ENCODE data around the gene ANGPTL3. TPM values are rescaled to one million over a fixed set of nuclear protein-coding genes. Genes with fewer than 3 reads are reported as not detected.

Gene ANGPTL3
- total and polyA plus RNA-seq, 2 of the 8 experiments (the other 6 are each of a cell fraction or from before 2014, with no cell fraction given): not detected

GRCh38 chr1:62599044-62599443, 1.7 kb downstream of the ANGPTL3 start:
- 90% methylated on average over 5 of the region's 5 CpGs; no CpG with 5 or more reads in 1 of the 2 experiments for WGBS, 2 experiments (ENCODE audit: extremely low coverage in 1 of 2, insufficient coverage in 1 of 2, insufficient read length in 1 of 2, insufficient replicate concordance in 2 of 2, low coverage in 1 of 2, low lambda C conversion rate in 2 of 2, missing lambda C conversion rate in 1 of 2)
- no peak for FAIRE-seq

More at GRCh38 chr1:62599044-62599443, 1.7 kb downstream of the ANGPTL3 start:
- Histone ChIP-seq H3K9me3 (ENCODE audit: insufficient read depth in 2 of 2, low read depth in 1 of 2, low read length in 1 of 2) (no peaks in the 10 kb centered on the region), H2BK12ac (ENCODE audit: low read depth, low read length) (no peak overlapping the region), H3K23me2 (ENCODE audit: low read depth, low read length) (no peaks in the 10 kb centered on the region), H4K8ac (ENCODE audit: extremely low read depth, insufficient read depth, low read length) (no peak overlapping the region), H2BK5ac (ENCODE audit: low read depth, low read length) (no peak overlapping the region), H3K9ac (replicated peaks in 1 of 4; ENCODE audit: extremely low read depth in 1 of 4, low read depth in 3 of 4, low read length in 3 of 4) (no peak overlapping the region), H3K79me2 (ENCODE audit: control insufficient read depth in 1 of 2, insufficient read depth in 2 of 2, low read length in 2 of 2) (no peaks in the 10 kb centered on the region), H3K14ac (ENCODE audit: insufficient read length) (no peak overlapping the region), H2BK20ac (ENCODE audit: low read length) (no peak overlapping the region), H2BK120ac (replicated peaks; ENCODE audit: low read depth, low read length) (no peak overlapping the region), H3K23ac (ENCODE audit: insufficient read length) (peak overlapping the region; percentile 83), H2AFZ (ENCODE audit: low read length) (no peak overlapping the region), H3K4ac (replicated peaks; ENCODE audit: insufficient read length, low read depth, low read length) (no peak overlapping the region), H3K36me3 (ENCODE audit: control insufficient read depth in 2 of 4, insufficient read depth in 4 of 4, low read length in 3 of 4) (no peaks in the 10 kb centered on the region), H3K27me3 (replicated peaks in 1 of 4; ENCODE audit: control insufficient read depth in 3 of 4, extremely low read depth in 1 of 4, insufficient read depth in 3 of 4, low read length in 3 of 4) (no peaks in the 10 kb centered on the region), H3K56ac (replicated peaks; ENCODE audit: insufficient read length, low read depth, low read length) (no peak overlapping the region), H4K5ac (ENCODE audit: insufficient read length, low read depth, low read length) (no peak overlapping the region), H2BK15ac (ENCODE audit: low read length) (no peak overlapping the region), H3K27ac (ENCODE audit: low read depth, low read length) (no peak overlapping the region), H3K4me3 (ENCODE audit: extremely low read depth in 1 of 4, insufficient read depth in 2 of 4, low read depth in 3 of 4, low read length in 4 of 4) (no peak overlapping the region), H3K4me2 (ENCODE audit: insufficient read depth in 1 of 2, low read depth in 2 of 2, low read length in 2 of 2) (no peak overlapping the region), H2AK5ac (ENCODE audit: low read depth, low read length) (no peak overlapping the region), H4K20me1 (replicated peaks in 1 of 2; ENCODE audit: control insufficient read depth in 1 of 2, insufficient read depth in 2 of 2, low read length in 2 of 2) (no peaks in the 10 kb centered on the region), H4K91ac (replicated peaks; ENCODE audit: insufficient read length, low read length) (no peak overlapping the region), H3K4me1 (replicated peaks in 1 of 4; ENCODE audit: control insufficient read depth in 3 of 4, insufficient read depth in 4 of 4, low read length in 3 of 4) (no peaks in the 10 kb centered on the region), H3K79me1 (ENCODE audit: low read depth, low read length) (no peaks in the 10 kb centered on the region), H3K18ac (ENCODE audit: extremely low read depth, low read length) (no peak overlapping the region)
- CTCF ChIA-PET (ENCODE audit: partially characterized antibody): interaction anchor here (1.1 to 1.3 kb wide), 2 partner anchors 149 to 307 kb away, joined by 3 to 4 read pairs; no protein-coding TSS in a partner anchor
- POLR2A ChIA-PET (ENCODE audit: partially characterized antibody): interaction anchor here (1.4 kb wide), 1 partner anchor 39 kb away, joined by 3 read pairs; no protein-coding TSS in a partner anchor
- TF ChIP-seq PHF8 (conservative IDR thresholded peaks at IDR 0.05; ENCODE audit: low read depth, low read length) (no peak), EZH2 (IDR thresholded peaks at IDR 0.05; ENCODE audit: low read depth, low read length, severe bottlenecking) (no peak), KDM5A (IDR thresholded peaks at IDR 0.05; ENCODE audit: low read length) (no peak), SP1 (IDR thresholded peaks at IDR 0.05; ENCODE audit: low read depth, low read length) (no peak), CTCF (IDR thresholded peaks at IDR 0.05; ENCODE audit: control extremely low read depth in 1 of 3, insufficient read depth in 1 of 3, low read depth in 1 of 3, low read length in 3 of 3) (no peak), RAD21 (IDR thresholded peaks at IDR 0.05 in 1 of 2, conservative IDR thresholded peaks at IDR 0.05 in 1 of 2; ENCODE audit: low read depth in 2 of 2, low read length in 2 of 2) (no peak), SP2 (IDR thresholded peaks at IDR 0.05; ENCODE audit: low read length) (no peak), YY1 (IDR thresholded peaks at IDR 0.05; ENCODE audit: low read depth, low read length) (no peak), BCL11A (IDR thresholded peaks at IDR 0.05; ENCODE audit: low read depth in 2 of 2, low read length in 2 of 2) (no peak), POU5F1 (IDR thresholded peaks at IDR 0.05; ENCODE audit: low read depth, low read length) (no peak), EGR1 (IDR thresholded peaks at IDR 0.05; ENCODE audit: borderline replicate concordance, low read depth, low read length) (no peak), TCF12 (IDR thresholded peaks at IDR 0.05; ENCODE audit: low read depth, low read length) (no peak)
- DNase-seq (ENCODE audit: low read depth in 1 of 2, low spot score in 2 of 2): no peak

Data from H1 (cell line).